Colonic mucosa (tissue), 4 donors: ENCODE results near the gene AHSG. TPM values are rescaled to one million over a fixed set of nuclear protein-coding genes. Genes with fewer than 3 reads are reported as not detected.

Experiments
- DNase-seq: peaks from one replicate; pipeline ENCODE4 v3.0.0-alpha.2; 2020
- H3K27ac ChIP-seq: fragments of 200-600 bp; one replicate; pipeline ENCODE4 v1.8.0; 2021
- H3K27me3 ChIP-seq: fragments of 200-600 bp; one replicate; pipeline ENCODE4 v1.8.0; 2021
- H3K36me3 ChIP-seq: fragments of 200-600 bp; one replicate; pipeline ENCODE4 v1.8.0; 2021
- H3K4me1 ChIP-seq: fragments of 200-600 bp; one replicate; pipeline ENCODE4 v1.8.0; 2021; ENCODE audit warnings: mild to moderate bottlenecking
- H3K4me3 ChIP-seq: fragments of 200-600 bp; one replicate; pipeline ENCODE4 v1.8.0; 2021
- H3K9ac ChIP-seq, 2 donors: one replicate each; pipeline ENCODE4 v1.7.0; 2013; ENCODE audit warnings: control low read depth in 2 of 2, low read depth in 2 of 2, low read length in 2 of 2
- H3K9me3 ChIP-seq: fragments of 200-600 bp; one replicate; pipeline ENCODE4 v1.8.0; 2021
- CTCF ChIP-seq: fragments of 200-600 bp; IDR thresholded peaks from one replicate; pipeline ENCODE4 v1.8.0; 2022; ENCODE audit warnings: antibody characterized with exemption, mild to moderate bottlenecking
- intact Hi-C: fragments of 100-400 bp; cut with DNase I; formaldehyde crosslinking; loops from one replicate; pipeline ENCODE4 v1.14.1; 2022
- total RNA-seq, 2 donors: library from RNA; stranded (reverse); fragmentation: NEBNext Ultra II Directional in 1 of 2; extraction: Animal tissue kit (Norgen Biotek cat#: 25700) in 1 of 2; gene quantifications; one replicate each; pipeline ENCODE4 v1.2.1, GENCODE V29; 2021
- donor health status: healthy.
- donor health status: DM: no; HTN: no; CAD: no.
- donor health status: DM: no; HTN: no; CAD: no.

Gene AHSG
- total RNA-seq, 2 donors from 2014 or later = 1.9 TPM; not detected in 1

GRCh38 chr3:186620213-186621092 lies 7.6 kb downstream of the AHSG start:
- intact Hi-C loops = no loop called here
- H3K9ac ChIP-seq = no peak overlapping the region
- no peaks in the 10 kb centered on the region for H3K9me3 ChIP-seq
- no peak overlapping the region for H3K4me3 ChIP-seq
- no peaks in the 10 kb centered on the region for H3K4me1 ChIP-seq
- H3K27me3 ChIP-seq = peaks cover 6% of the 10 kb centered on the region
- no peak overlapping the region for H3K27ac ChIP-seq
- H3K36me3 ChIP-seq = no peaks in the 10 kb centered on the region
- DNase-seq = no peak
- no peak for TF ChIP-seq CTCF

- no peak overlapping the region for H3K9ac ChIP-seq
- TF ChIP-seq CTCF = no peak
- no peaks in the 10 kb centered on the region for H3K9me3 ChIP-seq
- no peak overlapping the region for H3K4me3 ChIP-seq
- H3K27me3 ChIP-seq = peaks cover 6% of the 10 kb centered on the region
- no peaks in the 10 kb centered on the region for H3K4me1 ChIP-seq
- intact Hi-C loops = no loop called here
- no peak for DNase-seq
- H3K27ac ChIP-seq = no peak overlapping the region
- no peaks in the 10 kb centered on the region for H3K36me3 ChIP-seq
These were observed 9.2 kb downstream of the AHSG start for GRCh38 chr3:186621894-186622650.

GRCh38 chr3:186622651-186623310 lies 9.9 kb downstream of the AHSG start:
- no peak for TF ChIP-seq CTCF
- H3K27me3 ChIP-seq = peaks cover under 1% of the 10 kb centered on the region
- no peaks in the 10 kb centered on the region for H3K9me3 ChIP-seq
- no peak overlapping the region for H3K27ac ChIP-seq
- DNase-seq = no peak
- H3K9ac ChIP-seq = no peak overlapping the region
- H3K4me3 ChIP-seq = no peak overlapping the region
- H3K36me3 ChIP-seq = no peaks in the 10 kb centered on the region
- H3K4me1 ChIP-seq = no peaks in the 10 kb centered on the region
- intact Hi-C loops = no loop called here

GRCh38 chr3:186624598-186624997 lies 11.7 kb downstream of the AHSG start:
- no peak for TF ChIP-seq CTCF
- no peak for DNase-seq
- Histone ChIP-seq H3K9ac (no peak overlapping the region), H3K9me3 (no peaks in the 10 kb centered on the region), H3K27me3 (no peaks in the 10 kb centered on the region), H3K27ac (no peak overlapping the region), H3K36me3 (no peaks in the 10 kb centered on the region), H3K4me3 (no peak overlapping the region), H3K4me1 (no peaks in the 10 kb centered on the region)
- intact Hi-C loops = no loop called here

- intact Hi-C loops = no loop called here
- H3K9ac ChIP-seq = no peak overlapping the region
- H3K36me3 ChIP-seq = no peaks in the 10 kb centered on the region
- no peaks in the 10 kb centered on the region for H3K27me3 ChIP-seq
- no peak overlapping the region for H3K27ac ChIP-seq
- H3K4me1 ChIP-seq = no peaks in the 10 kb centered on the region
- no peaks in the 10 kb centered on the region for H3K9me3 ChIP-seq
- DNase-seq = no peak
- H3K4me3 ChIP-seq = no peak overlapping the region
- TF ChIP-seq CTCF = no peak
These were observed 12.8 kb downstream of the AHSG start for GRCh38 chr3:186625600-186626042.
